ENCODE measurements around the gene NACA2. TPM values are rescaled to one million over a fixed set of nuclear protein-coding genes. Genes with fewer than 3 reads are reported as not detected.

Gene NACA2
- total and polyA plus RNA-seq, 2 of the 8 experiments (the other 6 are each of a cell fraction or from before 2014, with no cell fraction given): not detected

GRCh38 chr17:61616783-61617182 lies 25.8 kb upstream of the NACA2 start:
- Histone ChIP-seq H3K9me3 (ENCODE audit: insufficient read depth in 2 of 2, low read depth in 1 of 2, low read length in 1 of 2) (peaks cover 3 to 10% of the 10 kb centered on the region in 2 experiments; a peak in 2 of 4 replicates), H3K56ac (replicated peaks; ENCODE audit: insufficient read length, low read depth, low read length) (no peak overlapping the region), H2BK20ac (ENCODE audit: low read length) (no peak overlapping the region), H4K8ac (ENCODE audit: extremely low read depth, insufficient read depth, low read length) (no peak overlapping the region), H3K79me1 (ENCODE audit: low read depth, low read length) (no peaks in the 10 kb centered on the region), H3K79me2 (ENCODE audit: control insufficient read depth in 1 of 2, insufficient read depth in 2 of 2, low read length in 2 of 2) (no peaks in the 10 kb centered on the region), H4K5ac (ENCODE audit: insufficient read length, low read depth, low read length) (no peak overlapping the region), H2BK5ac (ENCODE audit: low read depth, low read length) (no peak overlapping the region), H3K4me1 (replicated peaks in 1 of 4; ENCODE audit: control insufficient read depth in 3 of 4, insufficient read depth in 4 of 4, low read length in 3 of 4) (peaks cover 0 to 4% (median 0%) of the 10 kb centered on the region in 4 experiments; a peak in 1 of 7 replicates), H2AK5ac (ENCODE audit: low read depth, low read length) (no peak overlapping the region), H4K91ac (replicated peaks; ENCODE audit: insufficient read length, low read length) (no peak overlapping the region), H2AFZ (ENCODE audit: low read length) (no peak overlapping the region), H3K23ac (ENCODE audit: insufficient read length) (no peak overlapping the region), H2BK12ac (ENCODE audit: low read depth, low read length) (no peak overlapping the region), H3K23me2 (ENCODE audit: low read depth, low read length) (no peaks in the 10 kb centered on the region; the same call in 1 of the 2 replicates), H3K4me2 (ENCODE audit: insufficient read depth in 1 of 2, low read depth in 2 of 2, low read length in 2 of 2) (no peak overlapping the region), H3K4me3 (ENCODE audit: extremely low read depth in 1 of 4, insufficient read depth in 2 of 4, low read depth in 3 of 4, low read length in 4 of 4) (no peak overlapping the region), H3K18ac (ENCODE audit: extremely low read depth, low read length) (no peak overlapping the region), H3K9ac (replicated peaks in 1 of 4; ENCODE audit: extremely low read depth in 1 of 4, low read depth in 3 of 4, low read length in 3 of 4) (no peak overlapping the region), H3K4ac (replicated peaks; ENCODE audit: insufficient read length, low read depth, low read length) (no peak overlapping the region), H2BK120ac (replicated peaks; ENCODE audit: low read depth, low read length) (no peak overlapping the region), H2BK15ac (ENCODE audit: low read length) (no peak overlapping the region), H3K14ac (ENCODE audit: insufficient read length) (no peak overlapping the region), H3K27me3 (replicated peaks in 1 of 4; ENCODE audit: control insufficient read depth in 3 of 4, extremely low read depth in 1 of 4, insufficient read depth in 3 of 4, low read length in 3 of 4) (no peaks in the 10 kb centered on the region), H3K27ac (ENCODE audit: low read depth, low read length) (no peak overlapping the region), H4K20me1 (replicated peaks in 1 of 2; ENCODE audit: control insufficient read depth in 1 of 2, insufficient read depth in 2 of 2, low read length in 2 of 2) (no peaks in the 10 kb centered on the region), H3K36me3 (ENCODE audit: control insufficient read depth in 2 of 4, insufficient read depth in 4 of 4, low read length in 3 of 4) (no peaks in the 10 kb centered on the region; a peak in 2 of 8 replicates)
- FAIRE-seq (no peak), DNase-seq (ENCODE audit: low read depth in 1 of 2, low spot score in 2 of 2) (no peak)
- TF ChIP-seq GABPA (IDR thresholded peaks at IDR 0.05; ENCODE audit: borderline replicate concordance, insufficient read depth, low read length) (no peak), RXRA (IDR thresholded peaks at IDR 0.05; ENCODE audit: insufficient read depth, low read depth, low read length) (no peak), CHD2 (IDR thresholded peaks at IDR 0.05; ENCODE audit: low read length) (no peak), MAX (IDR thresholded peaks at IDR 0.05) (no peak)
- CTCF ChIA-PET (ENCODE audit: partially characterized antibody): interaction anchor here (0.7 kb wide), 1 partner anchor 1682 kb away, joined by 3 read pairs; no protein-coding TSS in a partner anchor
- WGBS, 2 experiments (ENCODE audit: extremely low coverage in 1 of 2, insufficient coverage in 1 of 2, insufficient read length in 1 of 2, insufficient replicate concordance in 2 of 2, low coverage in 1 of 2, low lambda C conversion rate in 2 of 2, missing lambda C conversion rate in 1 of 2): 100% methylated on average over 1 of the region's 1 CpG; no CpG with 5 or more reads in 1 of the 2 experiments
- POLR2A ChIA-PET (ENCODE audit: partially characterized antibody): no interaction called here
